ENCODE measurements around the gene TSPAN18.

- TF ChIP-seq POLR2A (IDR thresholded peaks at IDR 0.05; ENCODE audit: low read depth, low read length) (no peak), TAF1 (IDR thresholded peaks at IDR 0.05; ENCODE audit: borderline replicate concordance, low read depth, low read length) (no peak)
These were observed 31.5 kb upstream of the TSPAN18 start for GRCh38 chr11:44695169-44695833.
